ENCODE results near the gene TAS2R60. TPM values are rescaled to one million over a fixed set of nuclear protein-coding genes. Genes with fewer than 3 reads are reported as not detected.

The TAS2R60 gene, protein sequence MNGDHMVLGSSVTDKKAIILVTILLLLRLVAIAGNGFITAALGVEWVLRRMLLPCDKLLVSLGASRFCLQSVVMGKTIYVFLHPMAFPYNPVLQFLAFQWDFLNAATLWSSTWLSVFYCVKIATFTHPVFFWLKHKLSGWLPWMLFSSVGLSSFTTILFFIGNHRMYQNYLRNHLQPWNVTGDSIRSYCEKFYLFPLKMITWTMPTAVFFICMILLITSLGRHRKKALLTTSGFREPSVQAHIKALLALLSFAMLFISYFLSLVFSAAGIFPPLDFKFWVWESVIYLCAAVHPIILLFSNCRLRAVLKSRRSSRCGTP
- total RNA-seq = 0.16 TPM in 1 of 2 replicates, not detected in the other

DNA sequence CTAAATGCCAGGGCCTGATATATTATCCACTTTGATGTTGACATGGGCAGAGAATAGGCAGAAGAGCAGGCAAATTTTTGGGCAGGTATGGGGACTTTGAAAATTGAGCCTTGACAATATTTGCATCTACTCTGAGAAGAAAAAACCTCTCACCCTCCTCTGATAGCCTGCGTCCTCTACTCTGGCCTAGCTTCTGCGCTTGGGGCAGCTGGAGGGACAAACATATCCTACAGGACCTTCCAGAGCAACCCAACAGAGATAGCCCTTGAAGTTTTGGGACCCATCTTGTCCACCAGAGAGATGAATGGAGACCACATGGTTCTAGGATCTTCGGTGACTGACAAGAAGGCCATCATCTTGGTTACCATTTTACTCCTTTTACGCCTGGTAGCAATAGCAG is at the start of gene TAS2R60:
Gene TAS2R60 (plus strand): TSS at position 301 of the 400 bp plus-strand sequence. CDS start 0 bp downstream, at position 301.

DNA sequence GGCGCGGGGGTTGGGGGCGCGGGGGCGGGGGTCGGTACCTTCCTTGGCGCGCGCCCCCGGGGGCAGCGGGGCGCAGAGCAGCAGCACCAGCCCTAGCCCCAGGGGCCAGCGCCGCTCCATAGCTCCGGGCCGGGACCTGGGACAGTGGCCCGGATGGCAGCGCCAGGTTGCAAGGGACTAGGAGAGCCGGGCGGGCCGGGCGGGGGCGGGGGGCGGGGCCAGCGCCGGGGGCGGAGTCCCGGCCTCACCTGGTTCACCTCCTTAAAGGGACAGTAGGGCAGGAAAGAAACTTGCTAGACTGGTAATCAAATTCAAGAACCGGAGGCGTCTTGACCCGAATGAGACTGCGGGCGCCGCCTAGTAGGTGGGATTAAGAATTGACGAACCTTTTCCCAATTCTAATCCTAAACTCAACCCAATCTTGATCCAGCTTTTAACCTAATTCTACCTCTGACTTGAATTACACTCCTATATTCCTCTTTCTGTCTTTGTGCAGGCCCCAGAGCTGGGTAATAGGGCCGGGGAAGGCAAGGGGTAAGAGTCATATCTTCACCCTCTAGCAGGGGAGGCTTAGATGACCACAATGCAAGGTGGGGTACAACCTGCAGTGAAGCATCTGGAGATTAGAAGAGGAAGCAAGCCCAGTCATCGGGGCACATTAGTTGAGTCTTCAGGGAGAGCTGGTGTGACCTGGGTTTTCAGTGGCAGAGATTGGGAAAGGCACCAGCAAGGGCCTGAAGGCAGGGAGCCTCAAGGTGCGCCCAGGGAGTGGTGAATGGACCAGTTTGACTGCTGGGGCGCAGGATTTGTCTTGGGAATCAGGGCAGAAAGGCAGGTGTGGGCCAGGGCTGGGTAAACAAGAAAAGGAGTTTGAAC is 34.3 kb upstream of the TAS2R60 start, which contains the start of gene EPHA1:
Gene EPHA1 (minus strand): TSS at position 171 of the 876 bp plus-strand sequence. CDS start 51 bp downstream, at position 120.

DNA sequence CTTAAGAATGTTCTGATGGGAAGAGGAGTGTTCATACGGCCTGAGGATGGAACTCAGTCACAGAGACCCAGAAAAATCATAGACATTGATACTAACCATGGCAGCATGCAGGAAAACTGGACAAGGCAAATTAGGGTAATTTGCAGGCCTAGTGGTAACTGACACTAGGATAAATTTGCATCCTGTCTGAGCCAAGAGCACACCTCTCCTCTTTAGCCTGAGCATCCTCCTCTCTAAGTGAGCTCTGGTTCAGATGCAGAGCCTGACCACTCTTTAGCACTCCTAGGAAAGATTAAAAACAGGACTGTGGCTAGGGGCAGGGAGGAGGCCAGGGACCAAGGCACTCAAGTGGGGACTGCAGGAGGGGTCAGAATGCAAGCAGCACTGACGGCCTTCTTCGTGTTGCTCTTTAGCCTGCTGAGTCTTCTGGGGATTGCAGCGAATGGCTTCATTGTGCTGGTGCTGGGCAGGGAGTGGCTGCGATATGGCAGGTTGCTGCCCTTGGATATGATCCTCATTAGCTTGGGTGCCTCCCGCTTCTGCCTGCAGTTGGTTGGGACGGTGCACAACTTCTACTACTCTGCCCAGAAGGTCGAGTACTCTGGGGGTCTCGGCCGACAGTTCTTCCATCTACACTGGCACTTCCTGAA is 34.4 kb downstream of the TAS2R60 start, which contains the start of gene TAS2R41:
Gene TAS2R41 (plus strand): TSS at position 373 of the 650 bp plus-strand sequence. CDS start 0 bp downstream, at position 373.

Other genes with a start within 250 kb of the TAS2R60 start
- not detected in 2 replicates for gene TAS2R40, start 221.4 kb upstream of the TAS2R60 start, total RNA-seq
- 66.7 and 80.7 TPM in 2 replicates for gene GSTK1, start 180.0 kb upstream of the TAS2R60 start, total RNA-seq
- 0.19 TPM in 1 of 2 replicates, not detected in the other for gene TMEM139, start 158.5 kb upstream of the TAS2R60 start, total RNA-seq
- gene CASP2, start 155.1 kb upstream of the TAS2R60 start, total RNA-seq = 13.4 and 36.1 TPM in 2 replicates
- gene CLCN1, start 127.3 kb upstream of the TAS2R60 start, total RNA-seq = not detected in 2 replicates
- gene FAM131B, start 80.7 kb upstream of the TAS2R60 start, total RNA-seq = 0.44 and 0.49 TPM in 2 replicates
- 18.3 and 64.6 TPM in 2 replicates for gene ZYX, start 62.1 kb upstream of the TAS2R60 start, total RNA-seq
- not detected in 2 replicates for gene EPHA1, start 34.6 kb upstream of the TAS2R60 start, total RNA-seq
- not detected in 2 replicates for gene TAS2R41, start 34.4 kb downstream of the TAS2R60 start, total RNA-seq
- gene CTAGE15, start 128.3 kb downstream of the TAS2R60 start, total RNA-seq = 0.06 TPM in 1 of 2 replicates, not detected in the other
- 3.9 and 6.5 TPM in 2 replicates for gene TCAF2, start 177.5 kb downstream of the TAS2R60 start, total RNA-seq